Activated T-helper 9 cell treated with anti-CD3 and anti-CD28 coated beads, Interleukin-2, amount 50 U/mL, for 16 hours (primary cell): ENCODE measurements around the gene TENT4B.
"Not testable (repeated sequence)": the region's sequence is repeated elsewhere in the genome, so short reads cannot be mapped to it uniquely, and the experiment has no call there.

Experiments used
- DNase-seq: peaks from one replicate; pipeline ENCODE4 v3.0.0-alpha.2; 2020; ENCODE audit warnings: low read depth

Gene TENT4B

GRCh38 chr16:50154420-50154950 lies 1.4 kb downstream of the TENT4B start:
- DNase-seq = no peak

GRCh38 chr16:50155925-50156324 lies 2.8 kb downstream of the TENT4B start:
- DNase-seq = no peak

- DNase-seq = no peak
These were observed 3.5 kb downstream of the TENT4B start for GRCh38 chr16:50156590-50156989.

GRCh38 chr16:50160495-50161164 lies 7.5 kb downstream of the TENT4B start:
- DNase-seq = no peak

GRCh38 chr16:50161950-50162349 lies 8.8 kb downstream of the TENT4B start:
- DNase-seq = no peak

- DNase-seq = no peak
These were observed 12.4 kb downstream of the TENT4B start for GRCh38 chr16:50165473-50165872.

GRCh38 chr16:50166511-50167500 lies 13.7 kb downstream of the TENT4B start:
- no peak for DNase-seq

- DNase-seq = no peak
These were observed 14.4 kb downstream of the TENT4B start for GRCh38 chr16:50167556-50167955.

- no peak for DNase-seq
These were observed 16.5 kb downstream of the TENT4B start for GRCh38 chr16:50169555-50170096.

GRCh38 chr16:50171773-50172172 lies 18.7 kb downstream of the TENT4B start:
- DNase-seq = not testable (repeated sequence)

- DNase-seq = no peak
These were observed 19.3 kb downstream of the TENT4B start for GRCh38 chr16:50172195-50172922.

- no peak for DNase-seq
These were observed 20.2 kb downstream of the TENT4B start for GRCh38 chr16:50173316-50173715.

GRCh38 chr16:50178491-50178941 lies 25.4 kb downstream of the TENT4B start:
- DNase-seq = no peak

- no peak for DNase-seq
These were observed 29.3 kb downstream of the TENT4B start for GRCh38 chr16:50182441-50182840.

GRCh38 chr16:50183316-50183715 lies 30.2 kb downstream of the TENT4B start:
- no peak for DNase-seq

- no peak for DNase-seq
These were observed 31.9 kb downstream of the TENT4B start for GRCh38 chr16:50185005-50185505.

GRCh38 chr16:50188619-50189136 lies 35.6 kb downstream of the TENT4B start:
- no peak for DNase-seq

- DNase-seq = no peak
These were observed 37.2 kb downstream of the TENT4B start for GRCh38 chr16:50190292-50190691.

- no peak for DNase-seq
These were observed 39.4 kb downstream of the TENT4B start for GRCh38 chr16:50192386-50193050.

GRCh38 chr16:50193594-50193993 lies 40.5 kb downstream of the TENT4B start:
- no peak for DNase-seq

- DNase-seq = no peak
These were observed 42.2 kb downstream of the TENT4B start for GRCh38 chr16:50195276-50195675.
